GM19025 (cell line): ENCODE data around the gene MAN1C1.

Experiments
- ATAC-seq: cut with Tn5 transposase; IDR thresholded peaks from one replicate; pipeline ENCODE4 v1.9.1; 2021; ENCODE audit warnings: mild to moderate bottlenecking, low read depth, moderate library complexity; ENCODE audit not compliant: unreplicated experiment

The MAN1C1 gene

GRCh38 chr1:25616095-25616986 lies at the start of gene MAN1C1:
MAN1C1 (plus strand) TSS chr1:25616791; CDS start chr1:25617798, 1,007 bp downstream.
- peak; percentile 66 for ATAC-seq

- ATAC-seq: no peak
These were observed 48.9 kb upstream of the MAN1C1 start for GRCh38 chr1:25567710-25568089.

GRCh38 chr1:25568090-25568833 lies 48.3 kb upstream of the MAN1C1 start:
- no peak for ATAC-seq

GRCh38 chr1:25568834-25569596 lies 47.6 kb upstream of the MAN1C1 start:
- no peak for ATAC-seq

GRCh38 chr1:25569597-25570396 lies 46.8 kb upstream of the MAN1C1 start:
- ATAC-seq: no peak

- no peak for ATAC-seq
These were observed 45.6 kb upstream of the MAN1C1 start for GRCh38 chr1:25570798-25571521.

GRCh38 chr1:25571522-25571970 lies 45.0 kb upstream of the MAN1C1 start:
- ATAC-seq: no peak

- no peak for ATAC-seq
These were observed 44.5 kb upstream of the MAN1C1 start for GRCh38 chr1:25572107-25572506.

- no peak for ATAC-seq
These were observed 43.6 kb upstream of the MAN1C1 start for GRCh38 chr1:25572708-25573590.

GRCh38 chr1:25573591-25573930 lies 43.0 kb upstream of the MAN1C1 start:
- no peak for ATAC-seq

GRCh38 chr1:25573961-25574360 lies 42.6 kb upstream of the MAN1C1 start:
- ATAC-seq: no peak

- ATAC-seq: no peak
These were observed 41.4 kb upstream of the MAN1C1 start for GRCh38 chr1:25575191-25575590.

- no peak for ATAC-seq
These were observed 40.0 kb upstream of the MAN1C1 start for GRCh38 chr1:25576459-25577133.

- ATAC-seq: no peak
These were observed 39.3 kb upstream of the MAN1C1 start for GRCh38 chr1:25577134-25577920.

GRCh38 chr1:25579292-25580252 lies 37.0 kb upstream of the MAN1C1 start:
- ATAC-seq: no peak

GRCh38 chr1:25580927-25581326 lies 35.7 kb upstream of the MAN1C1 start:
- no peak for ATAC-seq
